HG03378 (cell line): Measurements from ENCODE around the gene NELL2.

Experiments used
- ATAC-seq: cut with Tn5 transposase; IDR thresholded peaks from one replicate; pipeline ENCODE4 v1.9.1; 2021; ENCODE audit warnings: mild to moderate bottlenecking, moderate library complexity; ENCODE audit not compliant: unreplicated experiment

NELL2 gene

DNA sequence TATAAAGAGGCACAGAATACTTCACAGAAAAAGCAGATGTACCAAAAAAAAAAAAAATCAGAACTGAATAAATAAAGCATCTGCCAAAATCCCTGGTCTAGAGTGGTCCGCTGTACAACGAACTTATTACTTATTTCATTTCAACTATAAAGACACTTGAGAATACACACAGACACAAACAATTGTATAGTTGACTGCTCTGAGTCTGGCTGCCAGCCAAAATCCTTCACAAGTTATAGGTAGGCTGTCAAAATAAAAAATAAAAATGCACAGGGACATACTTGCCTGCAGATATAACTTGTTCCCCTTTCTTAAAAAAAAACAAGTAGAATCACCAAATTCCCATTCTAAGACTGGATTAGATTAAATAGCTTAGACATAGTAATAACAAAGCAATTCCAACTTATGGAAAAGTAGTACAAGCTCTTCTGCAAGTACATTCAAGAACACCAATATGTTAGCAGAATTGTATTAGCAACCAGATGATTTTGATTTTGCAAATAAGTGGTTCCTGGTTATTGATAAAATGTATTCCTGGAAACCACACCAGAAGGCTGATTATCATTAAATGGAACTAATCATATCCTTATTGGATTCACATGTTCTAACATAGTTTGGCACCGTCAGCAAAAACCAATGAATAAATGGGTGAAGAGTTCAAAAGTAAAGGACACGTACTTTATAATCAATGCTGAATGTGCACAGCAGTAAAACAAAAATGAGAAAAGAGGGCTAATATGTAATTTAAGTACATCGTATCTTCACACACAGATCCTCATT, 248.5 kb downstream of the NELL2 start:
- no peak for ATAC-seq

DNA sequence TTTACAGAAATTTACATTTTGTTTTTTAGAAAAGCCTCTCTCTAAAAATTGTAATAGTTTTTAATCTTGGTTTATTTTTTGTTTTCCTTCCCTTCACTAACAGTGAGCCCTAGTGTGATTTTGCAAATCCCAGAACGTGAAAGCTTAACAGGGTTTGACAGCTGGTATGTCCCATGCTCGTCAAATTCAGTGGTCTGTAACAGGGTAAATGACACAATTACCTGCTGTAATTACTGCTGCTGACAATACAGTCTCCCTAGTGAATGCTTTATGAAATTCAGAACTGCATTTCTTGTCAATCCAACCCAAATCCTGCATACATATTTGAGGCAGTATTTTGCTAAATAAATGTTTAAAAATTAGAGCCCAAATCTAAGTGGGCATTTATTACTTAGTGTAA, 249.2 kb downstream of the NELL2 start:
- no peak for ATAC-seq

DNA sequence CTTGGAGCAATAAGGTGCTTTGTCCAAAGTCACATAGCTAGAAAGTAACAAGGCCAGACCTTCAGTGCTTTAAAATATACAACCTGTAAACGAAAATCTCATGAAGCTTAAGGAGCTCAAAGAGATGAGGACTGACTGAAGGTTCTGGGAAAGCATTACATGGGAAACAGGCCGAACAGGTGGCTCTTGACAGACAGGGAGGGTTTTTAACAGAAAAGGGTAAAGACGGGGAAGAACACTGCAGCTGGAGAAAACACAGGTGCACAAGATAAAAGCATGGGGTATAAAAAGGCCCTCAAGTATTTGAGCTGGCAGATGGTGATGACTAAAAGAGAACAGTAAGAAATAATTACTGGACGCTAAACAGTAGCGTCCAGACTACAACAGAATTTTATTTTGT, 257.2 kb downstream of the NELL2 start:
- ATAC-seq = no peak

DNA sequence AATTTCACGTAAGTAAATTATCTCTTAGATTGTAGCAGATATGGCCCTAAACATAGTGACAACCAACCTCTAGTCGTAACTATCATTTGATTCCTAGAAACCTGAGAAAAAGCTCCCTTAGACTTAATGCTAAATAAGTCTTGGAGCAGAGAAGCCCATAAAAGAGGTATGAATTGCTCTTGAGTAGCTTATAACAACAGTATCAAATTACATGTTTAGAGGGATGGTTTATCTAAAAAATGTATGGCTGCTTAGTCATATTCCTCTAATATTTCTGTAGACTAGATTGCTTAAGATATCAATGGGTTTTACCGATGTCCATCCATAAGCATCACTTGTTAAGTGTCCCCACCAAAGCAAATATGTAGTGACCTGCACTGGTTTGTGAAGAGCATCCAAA, 259.7 kb downstream of the NELL2 start:
- ATAC-seq = no peak

DNA sequence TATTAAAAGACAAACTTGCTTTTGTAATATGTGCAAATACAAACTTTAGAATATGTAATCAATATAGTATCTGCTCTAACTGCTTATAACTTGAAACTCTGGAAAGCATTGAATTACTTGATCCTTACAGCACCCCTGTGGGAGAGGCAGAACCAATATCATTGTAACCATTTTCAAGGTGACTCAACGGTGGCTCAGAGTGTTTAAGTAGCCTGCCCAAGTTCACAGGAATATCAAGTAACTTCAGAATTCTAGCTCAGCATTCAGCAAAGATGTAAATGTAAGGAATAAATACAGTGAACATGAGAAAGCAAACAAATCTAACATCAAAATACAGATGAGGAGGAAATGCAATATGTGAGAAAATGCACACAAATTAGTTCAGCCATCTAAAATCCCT, 264.6 kb downstream of the NELL2 start:
- no peak for ATAC-seq

DNA sequence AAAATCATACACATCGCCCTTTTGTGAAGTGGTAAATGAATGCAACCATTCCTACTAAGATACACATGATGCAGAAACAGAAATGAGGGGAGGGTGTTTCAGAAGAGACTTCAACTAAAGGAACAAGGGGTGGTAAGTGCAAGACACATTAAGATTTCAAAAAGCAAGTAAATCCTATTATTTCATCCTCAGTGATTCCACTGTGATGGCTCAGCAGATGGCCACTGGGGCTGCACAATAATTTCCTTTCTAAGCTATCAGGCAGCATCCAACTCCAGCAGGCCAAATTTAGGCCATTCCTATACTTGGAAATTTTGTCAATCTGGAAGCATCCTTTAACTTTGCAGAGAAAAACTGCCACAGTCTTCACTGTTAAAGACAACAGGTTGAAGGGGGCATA, 272.4 kb downstream of the NELL2 start:
- ATAC-seq = no peak

DNA sequence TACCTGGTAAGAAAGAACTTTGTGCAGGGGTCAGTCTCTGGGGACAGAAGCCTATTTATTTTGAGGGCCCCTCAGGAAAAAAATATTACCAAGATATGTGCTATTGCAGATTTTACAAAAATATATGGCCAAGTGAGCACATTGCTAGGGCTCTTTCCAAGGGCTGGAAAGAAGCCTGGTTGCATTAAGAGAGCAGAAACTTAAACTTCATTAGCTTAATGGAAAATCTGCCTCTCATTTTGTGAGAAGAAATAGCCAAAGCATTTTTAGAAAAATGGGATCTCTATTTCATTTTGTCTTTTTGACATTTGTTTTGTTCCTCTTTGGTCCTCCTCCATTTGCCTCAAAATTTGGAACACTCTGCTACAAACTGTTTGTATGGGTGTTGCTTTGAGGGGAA, 283.5 kb downstream of the NELL2 start:
- no peak for ATAC-seq

DNA sequence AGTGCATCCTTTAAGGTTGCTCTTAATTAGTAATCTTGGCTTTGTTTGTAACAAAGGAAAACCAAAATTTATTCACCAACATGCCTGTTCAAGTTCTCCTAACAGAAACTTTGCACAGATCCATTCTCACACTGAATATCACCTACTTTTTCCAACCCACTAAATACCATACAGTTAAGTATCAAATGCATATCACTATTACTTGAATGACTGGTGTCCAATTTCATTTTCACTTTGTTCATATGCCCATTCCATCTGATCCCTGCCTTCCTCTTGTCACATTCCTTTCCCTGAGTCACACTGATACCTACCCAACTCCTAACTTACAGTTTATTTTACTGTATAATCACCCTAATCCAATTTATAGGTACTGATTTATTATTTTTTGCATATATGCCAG, 286.4 kb downstream of the NELL2 start:
- no peak for ATAC-seq

DNA sequence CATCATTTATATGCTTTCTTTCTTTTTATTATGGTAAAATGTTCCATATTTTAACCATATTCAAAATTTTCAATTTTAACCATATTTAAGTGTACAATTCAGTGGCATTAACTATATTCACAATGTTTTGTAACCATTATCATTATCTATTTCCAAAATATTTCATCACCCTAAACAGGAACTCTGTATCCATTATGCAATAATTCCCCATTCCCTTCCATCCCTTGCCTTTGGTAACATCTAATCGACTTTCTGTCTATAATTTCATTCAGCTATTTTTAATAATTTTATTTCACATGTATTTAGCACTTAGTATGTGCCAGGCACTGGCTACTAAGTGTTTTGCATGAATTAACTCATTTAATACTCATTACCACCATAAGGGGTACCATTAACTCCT, 287.5 kb downstream of the NELL2 start:
- no peak for ATAC-seq

DNA sequence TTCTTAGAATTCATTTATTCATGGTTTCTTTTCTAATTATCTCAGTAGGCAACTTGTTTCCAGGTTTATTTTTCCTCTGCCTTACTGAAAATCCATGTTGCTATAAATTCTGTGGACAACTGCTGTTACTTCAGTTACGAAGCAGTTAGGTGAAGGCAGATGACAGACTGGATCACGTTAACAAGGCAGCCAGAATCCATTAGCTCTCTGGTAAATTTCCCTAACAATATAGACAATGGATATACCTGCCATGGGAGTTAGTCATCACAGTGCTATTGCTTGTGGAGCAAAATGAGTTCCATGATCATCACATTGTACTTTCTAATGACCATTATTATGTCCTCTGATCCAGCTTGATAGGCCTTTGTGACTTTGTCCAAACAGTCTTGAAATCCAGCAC, 291.5 kb downstream of the NELL2 start:
- no peak for ATAC-seq

DNA sequence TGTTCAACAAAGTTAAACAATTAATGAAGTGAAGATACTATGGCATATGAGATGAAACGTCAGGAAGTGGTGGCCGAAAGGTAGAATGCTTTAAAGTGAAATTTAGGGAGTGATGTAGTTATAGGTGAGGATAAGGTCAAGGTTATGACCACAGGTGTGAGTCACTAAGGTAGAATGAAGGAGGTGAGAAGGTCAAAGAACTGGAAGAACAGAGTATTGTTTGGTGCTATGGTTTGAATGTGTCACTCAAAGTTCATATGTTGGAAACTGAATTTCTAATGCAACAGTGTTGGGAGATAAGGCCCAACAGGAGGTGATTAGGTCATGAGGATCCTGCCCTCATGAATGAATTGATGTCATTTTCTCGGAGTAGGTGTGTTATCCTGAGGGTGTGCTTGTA, 293.6 kb downstream of the NELL2 start:
- ATAC-seq = no peak

DNA sequence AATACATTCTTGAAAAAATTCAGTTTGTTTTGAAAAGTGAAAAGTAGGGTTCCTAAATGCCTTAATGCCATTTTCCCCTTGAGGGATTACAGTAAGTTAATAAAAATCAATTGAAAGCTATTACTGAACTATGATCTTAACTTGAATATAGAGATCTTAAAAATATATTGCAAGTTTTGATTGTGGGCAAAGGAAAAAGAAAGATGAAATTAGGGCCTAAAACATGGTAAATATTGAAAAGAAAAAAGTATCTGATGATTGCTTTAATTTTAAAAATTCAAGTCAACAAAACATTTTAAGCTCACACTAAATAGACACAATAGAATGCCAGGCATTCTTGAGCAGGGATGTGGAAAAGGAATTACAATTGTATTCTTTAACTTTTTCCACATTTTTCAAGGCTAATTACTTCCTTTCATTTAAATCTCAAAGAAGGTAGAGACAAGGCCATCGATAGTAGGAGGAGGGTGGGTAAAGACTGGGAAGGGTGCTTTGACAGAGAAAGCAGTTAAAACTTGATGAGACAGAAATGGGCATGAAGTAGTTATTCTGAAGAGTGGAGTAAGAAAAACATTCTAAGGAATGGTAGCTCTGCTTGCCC, 294.4 kb downstream of the NELL2 start:
- ATAC-seq = no peak

DNA sequence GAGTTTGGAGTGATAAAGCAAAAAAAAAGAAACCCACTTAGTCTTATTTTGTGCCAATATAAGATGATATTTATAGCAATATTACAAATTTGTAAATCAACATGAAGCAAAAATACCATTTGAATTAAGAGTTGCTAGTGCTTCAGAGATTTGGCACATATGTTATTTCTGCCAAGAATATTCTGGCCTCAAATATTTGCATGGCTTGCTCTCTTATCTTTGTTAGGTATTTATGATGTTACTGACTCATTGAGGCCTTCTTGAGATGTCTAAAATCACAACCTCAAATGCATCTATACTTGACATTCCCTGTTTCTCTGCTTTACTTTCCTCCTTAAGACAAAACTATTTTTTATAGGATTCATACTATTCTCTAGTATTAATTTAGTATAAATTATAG, 301.5 kb downstream of the NELL2 start:
- no peak for ATAC-seq

DNA sequence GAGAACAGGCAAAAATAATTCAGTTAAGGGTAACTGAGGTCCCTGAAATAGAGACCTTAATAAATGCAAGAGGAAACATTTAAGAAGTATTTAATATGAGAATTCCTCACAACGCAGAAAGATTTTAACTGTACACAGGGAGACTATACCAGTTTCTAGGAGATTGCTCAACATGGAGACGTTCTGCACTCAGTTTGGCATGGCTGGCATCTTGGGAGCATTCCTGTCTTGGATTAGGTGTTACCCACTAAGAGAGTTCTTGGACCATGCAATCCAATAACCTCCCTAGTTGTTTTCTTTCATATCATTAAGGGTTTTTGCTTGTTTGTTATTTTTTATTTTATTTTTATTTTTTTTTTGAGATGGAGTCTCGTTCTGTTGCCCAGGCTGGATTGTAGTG, 302.4 kb downstream of the NELL2 start:
- ATAC-seq = no peak

DNA sequence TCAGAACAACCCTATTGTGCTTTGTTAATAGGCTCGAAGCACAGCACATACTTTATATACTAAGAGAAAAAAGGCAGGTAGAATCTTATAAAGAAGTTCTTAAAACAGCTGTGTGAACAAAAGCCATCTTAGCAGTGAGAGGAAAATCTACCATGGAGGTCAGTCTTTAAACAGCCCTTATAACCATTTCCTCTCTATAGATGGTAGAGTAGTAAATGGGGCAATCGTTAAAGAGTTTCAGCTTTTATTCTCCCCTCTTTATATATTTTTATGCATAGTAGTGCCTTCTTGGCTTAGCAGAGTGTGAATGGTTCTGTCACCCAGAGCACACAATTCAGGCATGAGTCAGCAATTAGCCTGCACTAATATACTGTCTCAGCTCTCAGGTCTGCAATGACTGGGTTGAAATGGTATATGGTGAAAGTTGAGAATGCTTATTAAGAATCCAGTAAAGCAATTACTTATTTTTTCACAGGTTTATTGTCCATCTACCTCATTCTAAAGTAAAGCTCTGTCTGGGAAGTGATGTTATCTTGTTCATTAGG, 305.0 kb downstream of the NELL2 start:
- no peak for ATAC-seq

DNA sequence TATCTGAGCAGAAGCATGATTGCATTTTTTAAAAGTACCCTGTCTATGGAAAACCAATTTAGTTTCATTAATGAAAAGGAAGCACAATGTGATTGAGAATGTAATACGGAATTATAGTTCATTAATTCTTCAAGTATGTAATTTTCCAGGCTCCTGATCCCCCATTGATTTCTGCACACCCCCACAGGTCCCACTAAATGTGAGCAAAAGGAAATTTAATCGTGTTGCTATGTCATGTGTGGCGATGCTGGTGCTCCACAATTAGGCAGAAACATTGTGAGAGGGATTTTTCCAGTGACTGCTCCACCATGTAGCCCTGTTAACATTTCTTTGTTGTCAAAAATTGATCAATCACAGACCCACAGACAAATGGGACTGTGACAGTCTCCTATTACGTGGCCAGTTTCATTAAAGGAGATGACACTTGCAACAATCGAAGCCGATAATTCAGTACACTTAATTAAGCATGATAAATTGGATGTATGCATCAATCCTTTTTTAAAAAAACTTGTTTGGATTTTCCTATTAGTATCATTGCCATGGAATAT, 306.0 kb downstream of the NELL2 start:
- no peak for ATAC-seq

DNA sequence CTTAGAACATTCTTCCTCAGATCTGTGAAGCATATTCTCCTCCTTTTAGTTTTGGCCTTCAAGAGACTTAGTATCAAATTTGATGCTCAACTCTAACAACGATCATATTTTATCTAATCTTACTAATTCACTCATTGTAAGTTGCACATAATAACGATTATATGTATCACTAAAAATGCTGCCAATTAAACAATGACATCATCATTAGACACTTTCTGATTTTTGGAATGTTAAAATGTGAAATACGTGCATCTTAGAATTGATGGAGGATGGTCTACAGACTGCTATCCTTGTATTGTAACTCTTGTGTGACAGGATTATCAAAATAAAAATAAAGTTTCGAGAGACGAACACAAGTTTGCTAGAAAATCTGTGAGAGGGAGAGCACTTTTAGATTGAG, 311.0 kb downstream of the NELL2 start:
- no peak for ATAC-seq

DNA sequence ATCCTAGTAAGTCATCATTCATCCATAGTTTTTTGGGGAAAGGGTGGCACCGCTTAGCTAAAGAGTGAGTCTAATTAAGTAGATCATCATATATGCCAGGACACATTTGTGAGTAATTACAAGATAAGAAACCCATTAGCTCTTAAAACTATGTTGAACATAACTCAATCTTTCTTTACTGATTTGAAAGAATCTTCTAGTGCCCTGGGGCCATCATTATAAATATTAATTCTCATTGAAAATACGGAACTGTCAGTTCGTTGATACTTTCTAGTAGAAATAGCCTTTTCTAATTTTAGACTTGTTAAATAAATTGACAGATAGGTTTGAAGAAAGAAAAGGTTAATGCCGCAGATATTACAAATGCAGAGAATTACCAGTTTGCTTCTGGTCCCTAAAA, 312.6 kb downstream of the NELL2 start:
- no peak for ATAC-seq

DNA sequence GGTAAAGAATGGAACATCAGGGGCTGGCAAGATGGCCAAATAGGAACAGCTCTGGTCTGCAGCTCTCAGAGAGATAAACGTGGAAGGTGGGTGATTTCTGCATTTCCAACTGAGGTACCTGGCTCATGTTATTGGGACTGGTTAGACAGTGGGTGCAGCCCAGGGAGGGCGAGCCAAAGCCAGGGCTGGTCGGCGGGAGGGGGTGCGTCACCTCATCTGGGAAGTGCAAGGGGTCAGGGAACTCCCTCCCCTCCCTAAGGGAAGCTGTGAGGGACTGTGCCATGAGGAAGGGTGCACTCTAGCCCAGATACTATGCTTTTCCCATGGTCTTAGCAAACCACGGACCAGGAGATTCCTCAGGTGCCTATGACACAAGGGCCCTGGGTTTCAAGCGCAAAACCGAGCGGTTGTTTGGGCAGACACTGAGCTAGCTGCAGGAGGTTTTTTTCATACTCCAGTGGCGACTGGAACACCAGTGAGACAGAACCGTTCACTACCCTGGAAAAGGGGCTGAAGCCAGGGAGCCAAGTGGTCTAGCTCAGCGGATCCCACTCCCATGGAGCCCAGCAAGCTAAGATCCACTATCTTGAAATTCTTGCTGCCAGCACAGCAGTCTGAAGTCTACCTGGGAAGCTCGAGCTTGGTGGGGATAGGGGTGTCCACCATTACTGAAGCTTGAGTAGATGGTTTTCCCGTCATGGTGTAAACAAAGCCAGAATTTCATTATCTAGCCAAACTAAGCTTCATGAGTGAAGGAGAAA, 317.6 kb downstream of the NELL2 start:
- ATAC-seq = no peak

DNA sequence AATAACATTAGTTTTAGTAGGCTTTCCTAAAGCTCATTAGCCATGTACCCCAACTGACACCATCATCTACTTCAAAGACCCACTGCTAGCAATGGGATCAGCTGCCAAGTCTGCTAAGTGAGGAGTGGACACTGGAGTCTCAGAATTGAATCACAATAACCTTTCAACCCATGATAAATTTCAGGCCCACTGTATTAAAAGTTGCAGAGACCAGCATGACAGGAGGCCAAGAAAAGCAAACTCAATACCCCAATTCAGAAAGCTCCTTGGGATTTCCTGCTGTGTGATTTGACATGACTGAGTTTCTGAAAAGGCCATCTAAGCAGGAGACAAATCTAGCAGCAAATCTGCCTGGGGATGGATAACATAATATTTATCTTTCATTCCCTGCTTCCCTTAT, 320.7 kb downstream of the NELL2 start:
- ATAC-seq = no peak

DNA sequence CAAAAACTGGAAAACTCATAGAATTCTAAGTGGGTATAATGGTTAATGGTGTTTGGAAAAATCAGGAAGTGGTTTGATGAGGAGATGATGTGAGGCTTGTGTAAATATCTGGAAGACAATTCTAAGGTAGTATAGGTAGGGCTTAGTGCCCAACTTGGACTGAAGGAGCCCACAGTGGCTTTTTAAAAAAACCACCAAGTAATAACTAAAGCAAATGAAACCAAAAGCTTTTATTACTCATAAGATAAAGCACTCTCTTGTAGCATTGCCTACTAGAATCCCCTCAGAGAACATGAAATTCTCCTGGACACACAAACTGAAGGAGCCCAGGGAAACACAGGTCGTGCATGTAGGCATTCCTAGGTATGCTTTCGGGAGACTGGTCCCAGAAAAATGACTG, 324.5 kb downstream of the NELL2 start:
- ATAC-seq = no peak

DNA sequence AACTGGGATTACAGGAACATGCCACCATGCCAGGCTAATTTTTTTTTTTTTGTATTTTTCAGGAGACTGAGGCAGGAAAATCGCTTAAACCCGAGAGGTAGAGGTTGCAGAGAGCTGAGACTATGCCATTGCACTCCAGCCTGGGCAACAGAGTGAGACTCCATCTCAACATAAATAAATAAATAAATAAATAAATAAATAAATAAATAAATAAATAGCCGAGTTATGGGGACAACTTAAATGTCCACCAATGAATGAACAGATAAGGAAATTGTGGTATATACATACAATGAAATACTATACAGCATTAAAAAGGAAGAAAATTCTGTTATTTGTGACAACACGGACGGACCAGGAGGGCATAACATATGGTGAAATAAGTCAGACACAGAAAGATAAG, 325.7 kb downstream of the NELL2 start:
- no peak for ATAC-seq
